SK-N-SH (cell line): ENCODE data around the gene KCNN3. TPM values are rescaled to one million over a fixed set of nuclear protein-coding genes. Genes with fewer than 3 reads are reported as not detected.

Experiments used
- CTCF ChIA-PET: fragments of 300-600, 350-600 bp; formaldehyde crosslinking; extraction: SDS; loops from one replicate; lab custom pipeline; 2021; lab: Yijun Ruan, JAX
- POLR2A ChIA-PET: fragments of 350-600 bp; sonication (Branson Sonifier 250); formaldehyde crosslinking; extraction: SDS; loops from one replicate; lab custom pipeline; 2020; ENCODE audit warnings: antibody characterized with exemption, inconsistent platforms; lab: Yijun Ruan, JAX
- DNase-seq: peaks from one replicate; pipeline ENCODE4 v3.0.0; 2012
- H2AFZ ChIP-seq: fragments of 200-600 bp; sonication (generic); 2 replicates; pipeline ENCODE4 v1.8.1; 2016; ENCODE audit warnings: antibody characterized with exemption, mild to moderate bottlenecking, low read depth
- H3F3A ChIP-seq: fragments of 200-600 bp; sonication (generic); replicated peaks from 2 replicates; pipeline ENCODE3; 2016; ENCODE audit warnings: antibody characterized with exemption, mild to moderate bottlenecking; ENCODE audit not compliant: insufficient read depth
- H3K27ac ChIP-seq, 2 experiments: fragments of 200-500 bp in 1 of 2; fragments of 200-600 bp in 1 of 2; sonication (Bioruptor generic) in 1 of 2; sonication (generic), shearing (Covaris generic) in 1 of 2; 2 replicates each; pipeline versions ENCODE4 v1.5.1 to v1.6.1; 2014 to 2016; ENCODE audit warnings: low read depth in 2 of 2, inconsistent platforms in 1 of 2, low read length in 1 of 2, mild to moderate bottlenecking in 1 of 2, mixed read lengths in 1 of 2
- H3K27me3 ChIP-seq: fragments of 200-600 bp; sonication (generic), shearing (Covaris generic); 2 replicates; pipeline ENCODE4 v1.6.1; 2016; ENCODE audit warnings: mixed run types; ENCODE audit not compliant: insufficient read depth
- H3K36me3 ChIP-seq, 2 experiments: fragments of 200-500 bp in 1 of 2; fragments of 200-600 bp in 1 of 2; sonication (Bioruptor generic) in 1 of 2; sonication (generic) in 1 of 2; replicated peaks in 1 of 2; 2 replicates each; pipeline versions ENCODE3 to v1.5.1; 2014 to 2016; ENCODE audit warnings: low read length in 1 of 2, mild to moderate bottlenecking in 1 of 2; ENCODE audit not compliant: insufficient read depth in 2 of 2, control insufficient read depth in 1 of 2
- H3K4me1 ChIP-seq, 2 experiments: fragments of 200-500 bp in 1 of 2; fragments of 200-600 bp in 1 of 2; sonication (Bioruptor generic) in 1 of 2; sonication (generic), shearing (Covaris generic) in 1 of 2; 2 replicates each; pipeline versions ENCODE4 v1.5.1 to v1.6.1; 2014 to 2016; ENCODE audit warnings: low read depth in 1 of 2, low read length in 1 of 2, mixed run types in 1 of 2; ENCODE audit not compliant: insufficient read depth in 2 of 2, control insufficient read depth in 1 of 2
- H3K4me2 ChIP-seq: fragments of 200-600 bp; sonication (generic), shearing (Covaris generic); 2 replicates; pipeline ENCODE4 v1.6.1; 2017; ENCODE audit warnings: mixed run types
- H3K4me3 ChIP-seq, 2 experiments: fragments of 200-500 bp in 1 of 2; fragments of 200-600 bp in 1 of 2; sonication (Bioruptor generic) in 1 of 2; sonication (generic), shearing (Covaris generic) in 1 of 2; 2 replicates each; pipeline versions ENCODE4 v1.5.1 to v1.8.1; 2014 to 2016; ENCODE audit warnings: low read depth in 2 of 2, inconsistent platforms in 1 of 2, low read length in 1 of 2, mild to moderate bottlenecking in 1 of 2, mixed read lengths in 1 of 2, moderate library complexity in 1 of 2
- H3K79me2 ChIP-seq: fragments of 200-600 bp; sonication (generic); 2 replicates; pipeline ENCODE4 v1.8.1; 2017; ENCODE audit warnings: mild to moderate bottlenecking; ENCODE audit not compliant: insufficient read depth
- H3K9ac ChIP-seq: fragments of 200-600 bp; sonication (generic); 2 replicates; pipeline ENCODE4 v1.6.1; 2017; ENCODE audit warnings: mixed run types
- H3K9me2 ChIP-seq: fragments of 200-600 bp; sonication (generic); 2 replicates; pipeline ENCODE4 v1.6.1; 2017; ENCODE audit warnings: mixed run types
- H3K9me3 ChIP-seq: fragments of 200-600 bp; sonication (generic); 2 replicates; pipeline ENCODE4 v1.6.1; 2017; ENCODE audit warnings: mixed run types, mild to moderate bottlenecking, moderate library complexity
- H4K20me1 ChIP-seq: fragments of 200-600 bp; sonication (generic); 2 replicates; pipeline ENCODE4 v1.6.1; 2017; ENCODE audit warnings: mild to moderate bottlenecking, mixed run types; ENCODE audit not compliant: insufficient read depth
- CTCF ChIP-seq: fragments of 200-600 bp; sonication (generic); IDR thresholded peaks from 2 replicates; pipeline ENCODE4 v1.6.1; 2017; ENCODE audit warnings: antibody characterized with exemption, mild to moderate bottlenecking, moderate library complexity
- ELF1 ChIP-seq: IDR thresholded peaks from 2 replicates; pipeline ENCODE4 v1.4.0; 2012
- EP300 ChIP-seq, 2 experiments: IDR thresholded peaks; 2 replicates each; pipeline versions ENCODE4 v1.4.0 to v1.6.1; 2012; ENCODE audit warnings: borderline replicate concordance in 1 of 2, low read depth in 1 of 2, low read length in 1 of 2
- FOXJ3 ChIP-seq: sonication (generic); formaldehyde crosslinking; IDR thresholded peaks from 2 replicates; pipeline ENCODE4 v1.5.1; 2020; ENCODE audit warnings: mild to moderate bottlenecking, missing genetic modification reagents
- GABPA ChIP-seq: IDR thresholded peaks from 2 replicates; pipeline ENCODE4 v1.4.0; 2012; ENCODE audit warnings: low read depth, mild to moderate bottlenecking
- GATA2 ChIP-seq: sonication (generic); formaldehyde crosslinking; IDR thresholded peaks from 2 replicates; pipeline ENCODE4 v1.5.0; 2020; ENCODE audit warnings: mild to moderate bottlenecking, missing genetic modification reagents
- JUND ChIP-seq: IDR thresholded peaks from 2 replicates; pipeline ENCODE4 v1.4.0; 2012
- MAX ChIP-seq: IDR thresholded peaks from 2 replicates; pipeline ENCODE4 v1.4.0; 2012; ENCODE audit warnings: low read depth
- MEF2A ChIP-seq: IDR thresholded peaks from 2 replicates; pipeline ENCODE4 v1.4.0; 2012; ENCODE audit warnings: low read depth, borderline replicate concordance
- NRF1 ChIP-seq: IDR thresholded peaks from 2 replicates; pipeline ENCODE4 v1.6.1; 2012; ENCODE audit warnings: low read depth, mild to moderate bottlenecking, low read length
- RFX5 ChIP-seq: IDR thresholded peaks from 2 replicates; pipeline ENCODE4 v1.6.1; 2012; ENCODE audit warnings: mild to moderate bottlenecking, improper control_type of control experiment, low read length
- SIN3A ChIP-seq: IDR thresholded peaks from 2 replicates; pipeline ENCODE4 v1.6.1; 2012; ENCODE audit warnings: low read depth, mild to moderate bottlenecking, low read length, moderate library complexity, borderline replicate concordance
- SMC3 ChIP-seq: IDR thresholded peaks from 2 replicates; pipeline ENCODE4 v1.6.1; 2012; ENCODE audit warnings: low read depth, low read length, improper control_type of control experiment
- TAF1 ChIP-seq: IDR thresholded peaks from 2 replicates; pipeline ENCODE4 v1.6.1; 2012; ENCODE audit warnings: low read depth, mild to moderate bottlenecking, low read length, moderate library complexity, borderline replicate concordance
- TEAD4 ChIP-seq: IDR thresholded peaks from 2 replicates; pipeline ENCODE4 v1.4.0; 2012; ENCODE audit warnings: mild to moderate bottlenecking, borderline replicate concordance; ENCODE audit not compliant: insufficient read depth
- USF2 ChIP-seq: fragments of 150-350 bp; IDR thresholded peaks from 2 replicates; pipeline ENCODE4 v1.6.1; 2017; ENCODE audit warnings: antibody characterized with exemption, low read length, low read depth, borderline replicate concordance
- ZBTB33 ChIP-seq: IDR thresholded peaks from 2 replicates; pipeline ENCODE4 v1.4.0; 2012; ENCODE audit warnings: low read depth, borderline replicate concordance
- WGBS: methylation state at CpG from one replicate; pipeline ENCODE4 v1.1.6; 2017; ENCODE audit warnings: low lambda C conversion rate; 5-methylcytosine and 5-hydroxymethylcytosine counted together
- polyA plus RNA-seq, 3 experiments: library from polyadenylated mRNA; depleted of rRNA; stranded (reverse); fragments of >200 nt; gene quantifications; 2 replicates each; pipeline ENCODE4 v1.2.3, GENCODE V29; 2012

Gene KCNN3
- polyA plus RNA-seq, 1 of the 3 experiments (the other 2 are of a cell fraction) = 0.16 TPM

- Histone ChIP-seq H4K20me1 (no peaks in the 10 kb centered on the region), H3K4me3 (no peak overlapping the region), H3K27ac (no peak overlapping the region), H3K4me2 (no peak overlapping the region), H3K9me2 (no peaks in the 10 kb centered on the region), H2AFZ (no peak overlapping the region), H3K79me2 (no peaks in the 10 kb centered on the region), H3K4me1 (no peaks in the 10 kb centered on the region; a peak in 2 of 4 replicates), H3K9ac (no peak overlapping the region), H3K9me3 (no peaks in the 10 kb centered on the region), H3F3A (no peaks in the 10 kb centered on the region), H3K27me3 (peaks cover 17% of the 10 kb centered on the region; the same call in 1 of the 2 replicates), H3K36me3 (no peaks in the 10 kb centered on the region)
- CTCF ChIA-PET = interaction anchor here (1.0 to 2.0 kb wide), 4 partner anchors 10 to 219 kb away, joined by 3 to 7 read pairs (median 6); no protein-coding TSS in a partner anchor
- POLR2A ChIA-PET = interaction anchor here (0.6 kb wide), 1 partner anchor 69 kb away, joined by 5 read pairs; no protein-coding TSS in a partner anchor
- DNase-seq = no peak
- no peak for TF ChIP-seq SIN3A
- no peak for TF ChIP-seq GABPA
- TF ChIP-seq SMC3 = no peak
- TF ChIP-seq ZBTB33 = no peak
- no peak for TF ChIP-seq CTCF
- no peak for TF ChIP-seq GATA2 (CRISPR knock-in tag)
- no peak for TF ChIP-seq USF2
- no peak for TF ChIP-seq MAX
- 47% methylated on average over 3 of the region's 3 CpGs for WGBS
Measured at GRCh38 chr1:154659823-154660592, 210.1 kb downstream of the KCNN3 start.

- Histone ChIP-seq H3K79me2 (no peaks in the 10 kb centered on the region), H3K9me2 (no peaks in the 10 kb centered on the region)
- TF ChIP-seq EP300 (IDR thresholded peaks at IDR 0.05; ENCODE audit: borderline replicate concordance in 1 of 2, low read depth in 1 of 2, low read length in 1 of 2) = no peak
- TF ChIP-seq MAX = no peak
- no peak for TF ChIP-seq NRF1
- no peak for TF ChIP-seq GATA2 (CRISPR knock-in tag)
- TF ChIP-seq RFX5 = no peak
- no peak for TF ChIP-seq TEAD4
- no peak for TF ChIP-seq ELF1
- TF ChIP-seq JUND = no peak
- no peak for TF ChIP-seq TAF1
- no peak for TF ChIP-seq FOXJ3 (CRISPR knock-in tag)
- TF ChIP-seq MEF2A = no peak
- TF ChIP-seq, all 33 proteins: peak for 0
- no peaks in the 10 kb centered on the region for H3K36me3 ChIP-seq
- ChIA-PET POLR2A (no interaction called here), CTCF (interaction anchor here (1.1 to 1.3 kb wide), 3 partner anchors 12 to 103 kb away, joined by 3 to 11 read pairs (median 8); no protein-coding TSS in a partner anchor)
- no peak overlapping the region for H3K9ac ChIP-seq
- peaks cover 17% of the 10 kb centered on the region; the same call in 1 of the 2 replicates for H3K27me3 ChIP-seq
- H4K20me1 ChIP-seq = no peaks in the 10 kb centered on the region
- no peak overlapping the region for H3K4me2 ChIP-seq
- H3K27ac ChIP-seq = no peak overlapping the region
- DNase-seq = no peak
- no peak overlapping the region for H3K4me3 ChIP-seq
- no peaks in the 10 kb centered on the region for H3K9me3 ChIP-seq
- 46% methylated on average over 2 of the region's 2 CpGs for WGBS
- H2AFZ ChIP-seq = no peak overlapping the region
- no peaks in the 10 kb centered on the region for H3F3A ChIP-seq
- no peaks in the 10 kb centered on the region; a peak in 1 of 4 replicates for H3K4me1 ChIP-seq
Measured at GRCh38 chr1:154657556-154657955, 212.5 kb downstream of the KCNN3 start.
